Stomach (tissue), 4 donors: ENCODE data around the gene SEC31B.

ENCODE experiments used
- CTCF ChIP-seq, 7 experiments: fragments of 450-650 bp in 4 of 7; fragments of 200-600 bp in 3 of 7; sonication (generic) in 3 of 7; IDR thresholded peaks; one replicate each; pipeline ENCODE4 v1.5.1; 2016 to 2019; ENCODE audit warnings: antibody characterized with exemption in 7 of 7, control low read depth in 2 of 7, mild to moderate bottlenecking in 1 of 7
- POLR2A ChIP-seq, 4 donors: fragments of 450-650 bp; IDR thresholded peaks; one replicate each; pipeline ENCODE4 v1.6.1; 2016; ENCODE audit warnings: antibody characterized with exemption in 4 of 4, control low read depth in 2 of 4, mild to moderate bottlenecking in 1 of 4, moderate library complexity in 1 of 4
- POLR2AphosphoS5 ChIP-seq, 3 donors: sonication (generic); formaldehyde crosslinking; IDR thresholded peaks; one replicate each; pipeline ENCODE4 v1.6.1; 2016; ENCODE audit warnings: antibody characterized with exemption in 3 of 3

- no peak for TF ChIP-seq CTCF (IDR thresholded peaks at IDR 0.05)
- no peak for TF ChIP-seq POLR2A (IDR thresholded peaks at IDR 0.05)
- TF ChIP-seq POLR2AphosphoS5 (IDR thresholded peaks at IDR 0.05), result no peak
Observed at GRCh38 chr10:100522945-100523344, 3.3 kb upstream of the SEC31B start.
